OCI-LY1 (cell line): ENCODE data around the gene FARS2.

Source experiments
- EZH2 ChIP-seq: fragments of 200-600 bp; sonication (generic), shearing (Covaris generic); IDR thresholded peaks from 2 replicates; pipeline ENCODE4 v1.8.0; 2017; ENCODE audit warnings: borderline replicate concordance, mixed run types, mild to moderate bottlenecking, antibody characterized with exemption, low read length, moderate library complexity, mixed read lengths
- TF ChIP-seq, protein P1 (sequence below): fragments of 200-600 bp; sonication (generic), shearing (Covaris generic); IDR thresholded peaks from 2 replicates; pipeline ENCODE4 v1.5.1; 2017; ENCODE audit warnings: mild to moderate bottlenecking, antibody characterized with exemption, low read length, moderate library complexity, mixed read lengths

DNA sequence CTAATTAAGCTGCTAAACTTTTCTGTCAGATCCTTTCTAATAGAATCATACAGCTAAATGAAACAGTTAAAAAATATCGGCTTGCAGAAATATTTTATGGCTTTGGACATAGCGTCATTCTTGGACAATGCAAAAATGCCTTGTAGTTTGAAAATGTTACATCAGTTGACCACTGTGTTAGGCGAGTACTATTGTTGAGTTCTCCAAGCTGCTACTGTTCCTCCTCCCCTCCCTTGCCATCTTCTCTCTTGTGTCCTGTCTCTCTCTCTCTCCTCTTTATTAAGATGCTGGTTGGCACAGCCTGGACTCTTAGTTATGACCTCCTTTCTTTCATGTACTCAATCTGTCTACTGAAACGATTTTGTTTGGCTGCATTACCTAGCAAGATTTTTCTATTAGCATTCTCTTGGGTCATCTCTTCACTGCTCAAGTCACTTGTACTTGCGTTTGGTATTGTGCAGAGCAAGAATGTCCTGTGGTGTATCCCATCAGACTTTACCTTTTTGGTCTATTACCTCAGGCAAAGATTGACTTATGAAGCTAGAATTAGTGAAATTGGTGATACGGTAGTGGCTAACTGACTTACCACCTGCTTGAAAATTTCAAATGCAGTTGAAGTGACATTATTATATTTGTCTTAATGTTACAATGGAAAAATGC lies 127.9 kb downstream of the FARS2 start:
- TF ChIP-seq, protein P1, sequence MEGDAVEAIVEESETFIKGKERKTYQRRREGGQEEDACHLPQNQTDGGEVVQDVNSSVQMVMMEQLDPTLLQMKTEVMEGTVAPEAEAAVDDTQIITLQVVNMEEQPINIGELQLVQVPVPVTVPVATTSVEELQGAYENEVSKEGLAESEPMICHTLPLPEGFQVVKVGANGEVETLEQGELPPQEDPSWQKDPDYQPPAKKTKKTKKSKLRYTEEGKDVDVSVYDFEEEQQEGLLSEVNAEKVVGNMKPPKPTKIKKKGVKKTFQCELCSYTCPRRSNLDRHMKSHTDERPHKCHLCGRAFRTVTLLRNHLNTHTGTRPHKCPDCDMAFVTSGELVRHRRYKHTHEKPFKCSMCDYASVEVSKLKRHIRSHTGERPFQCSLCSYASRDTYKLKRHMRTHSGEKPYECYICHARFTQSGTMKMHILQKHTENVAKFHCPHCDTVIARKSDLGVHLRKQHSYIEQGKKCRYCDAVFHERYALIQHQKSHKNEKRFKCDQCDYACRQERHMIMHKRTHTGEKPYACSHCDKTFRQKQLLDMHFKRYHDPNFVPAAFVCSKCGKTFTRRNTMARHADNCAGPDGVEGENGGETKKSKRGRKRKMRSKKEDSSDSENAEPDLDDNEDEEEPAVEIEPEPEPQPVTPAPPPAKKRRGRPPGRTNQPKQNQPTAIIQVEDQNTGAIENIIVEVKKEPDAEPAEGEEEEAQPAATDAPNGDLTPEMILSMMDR: no peak
- no peak for TF ChIP-seq EZH2
